Measurements from ENCODE around the gene ALDOC. TPM values are rescaled to one million over a fixed set of nuclear protein-coding genes. Genes with fewer than 3 reads are reported as not detected.

Gene ALDOC
- total RNA-seq, 1 donor from 2014 or later = 24.8 TPM

GRCh38 chr17:28584434-28584833 lies 7.7 kb upstream of the ALDOC start:
- DNase-seq (ENCODE audit: low spot score) = no peak

- DNase-seq (ENCODE audit: low spot score) = no peak
These were observed 5.8 kb upstream of the ALDOC start for GRCh38 chr17:28582513-28582912.

- no peak for DNase-seq (ENCODE audit: low spot score)
These were observed 4.3 kb upstream of the ALDOC start for GRCh38 chr17:28580959-28581358.

GRCh38 chr17:28579526-28579925 lies 2.8 kb upstream of the ALDOC start:
- DNase-seq (ENCODE audit: low spot score) = no peak

GRCh38 chr17:28578246-28579195 lies 1.8 kb upstream of the ALDOC start:
- peak; percentile 62 for DNase-seq (ENCODE audit: low spot score)

GRCh38 chr17:28577466-28577824 lies 750 bp upstream of the ALDOC start:
- no peak for DNase-seq (ENCODE audit: low spot score)

GRCh38 chr17:28576016-28576415 lies 679 bp downstream of the ALDOC start:
- DNase-seq (ENCODE audit: low spot score) = peak; percentile 86

- peak; percentile 80 for DNase-seq (ENCODE audit: low spot score)
These were observed 1.4 kb downstream of the ALDOC start for GRCh38 chr17:28575126-28575795.

- peak; percentile 76 for DNase-seq (ENCODE audit: low spot score)
These were observed 2.2 kb downstream of the ALDOC start for GRCh38 chr17:28574526-28574925.

- peak; percentile 68 for DNase-seq (ENCODE audit: low spot score)
These were observed 2.7 kb downstream of the ALDOC start for GRCh38 chr17:28573966-28574480.

GRCh38 chr17:28573521-28573920 lies 3.2 kb downstream of the ALDOC start:
- DNase-seq (ENCODE audit: low spot score) = peak; percentile 86

GRCh38 chr17:28573040-28573380 lies 3.7 kb downstream of the ALDOC start:
- DNase-seq (ENCODE audit: low spot score) = no peak

- DNase-seq (ENCODE audit: low spot score) = peak; percentile 53
These were observed 4.2 kb downstream of the ALDOC start for GRCh38 chr17:28572259-28573039.

GRCh38 chr17:28571361-28572122 lies 5.2 kb downstream of the ALDOC start, which contains the start of gene PIGS:
TSS of gene PIGS (minus strand) at chr17:28571524. CDS start at chr17:28571496, 28 bp downstream.
- DNase-seq (ENCODE audit: low spot score) = peak; percentile 98

GRCh38 chr17:28570716-28571360 lies 5.9 kb downstream of the ALDOC start:
- no peak for DNase-seq (ENCODE audit: low spot score)

- DNase-seq (ENCODE audit: low spot score) = no peak
These were observed 7.2 kb downstream of the ALDOC start for GRCh38 chr17:28569446-28569845.

- DNase-seq (ENCODE audit: low spot score) = no peak
These were observed 9.1 kb downstream of the ALDOC start for GRCh38 chr17:28567604-28568003.

- DNase-seq (ENCODE audit: low spot score) = no peak
These were observed 13.2 kb downstream of the ALDOC start for GRCh38 chr17:28563475-28563874.

GRCh38 chr17:28555022-28555421 lies 21.7 kb downstream of the ALDOC start:
- no peak for DNase-seq (ENCODE audit: low spot score)

GRCh38 chr17:28554565-28554964 lies 22.1 kb downstream of the ALDOC start:
- no peak for DNase-seq (ENCODE audit: low spot score)

All from mesenteric fat pad (tissue), 1 donor.